Transverse colon (tissue), 4 donors: ENCODE results near the gene RBMY1A1.
"Not testable (repeated sequence)": the region's sequence is repeated elsewhere in the genome, so short reads cannot be mapped to it uniquely, and the experiment has no call there.

ENCODE experiments used
- CTCF ChIP-seq, 5 experiments: fragments of 200-600 bp in 3 of 5; fragments of 450-650 bp in 2 of 5; sonication (generic) in 3 of 5; IDR thresholded peaks; 1 replicate in 2 of 5; 2 replicates in 3 of 5; pipeline ENCODE4 v1.5.1; 2016 to 2017; ENCODE audit warnings: antibody characterized with exemption in 5 of 5, inconsistent platforms in 3 of 5, mild to moderate bottlenecking in 2 of 5, moderate library complexity in 1 of 5
- EP300 ChIP-seq: sonication (generic); formaldehyde crosslinking; IDR thresholded peaks from one replicate; pipeline ENCODE4 v1.6.1; 2017; ENCODE audit warnings: antibody characterized with exemption, low read depth
- POLR2A ChIP-seq: fragments of 450-650 bp; IDR thresholded peaks from one replicate; pipeline ENCODE4 v1.6.1; 2016; ENCODE audit warnings: antibody characterized with exemption, mild to moderate bottlenecking, moderate library complexity
- POLR2AphosphoS5 ChIP-seq, 3 donors: sonication (generic); formaldehyde crosslinking; IDR thresholded peaks; one replicate each; pipeline ENCODE4 v1.6.1; 2016; ENCODE audit warnings: antibody characterized with exemption in 3 of 3

GRCh38 chrY:21511038-21511437 is 23.6 kb upstream of the RBMY1A1 start, which contains the start of gene RBMY1B:
- not testable (repeated sequence) for TF ChIP-seq CTCF (IDR thresholded peaks at IDR 0.05); POLR2A; EP300; POLR2AphosphoS5 (IDR thresholded peaks at IDR 0.05)
